SKM-1 treated with dmso at 0.1 percent for 144 hours (cell line): ENCODE results near the gene PFN4.
"Not testable (repeated sequence)": the region's sequence is repeated elsewhere in the genome, so short reads cannot be mapped to it uniquely, and the experiment has no call there.

Experiments
- DNase-seq: peaks from one replicate; lab custom pipeline; 2025; ENCODE audit not compliant: unreplicated experiment; lab: John Stamatoyannopoulos, UW

The PFN4 gene

GRCh38 chr2:24123195-24123921 lies at the start of gene PFN4, which contains the start of gene FAM228B:
Gene PFN4 (minus strand): TSS chr2:24123334. CDS start chr2:24122535, 799 bp downstream.
Gene FAM228B (plus strand): TSS chr2:24123469. CDS start chr2:24124362, 893 bp downstream.
- DNase-seq = peak; percentile 78

- no peak for DNase-seq
Observed at GRCh38 chr2:24169023-24169422, 45.9 kb upstream of the PFN4 start.

GRCh38 chr2:24164416-24164973 lies 41.4 kb upstream of the PFN4 start:
- DNase-seq = peak; percentile 39

GRCh38 chr2:24163601-24164000 lies 40.5 kb upstream of the PFN4 start:
- DNase-seq = no peak

- DNase-seq = no peak
Observed at GRCh38 chr2:24163186-24163585, 40.1 kb upstream of the PFN4 start.

- no peak for DNase-seq
Observed at GRCh38 chr2:24162494-24162893, 39.4 kb upstream of the PFN4 start.

- no peak for DNase-seq
Observed at GRCh38 chr2:24160761-24161160, 37.6 kb upstream of the PFN4 start.

- DNase-seq = no peak
Observed at GRCh38 chr2:24159708-24160107, 36.6 kb upstream of the PFN4 start.

- DNase-seq = no peak
Observed at GRCh38 chr2:24158131-24158530, 35.0 kb upstream of the PFN4 start.

GRCh38 chr2:24153478-24153877 lies 30.3 kb upstream of the PFN4 start:
- no peak for DNase-seq

- no peak for DNase-seq
Observed at GRCh38 chr2:24152413-24153197, 29.5 kb upstream of the PFN4 start.

GRCh38 chr2:24147364-24147763 lies 24.2 kb upstream of the PFN4 start:
- no peak for DNase-seq

- DNase-seq = not testable (repeated sequence)
Observed at GRCh38 chr2:24140305-24140704, 17.2 kb upstream of the PFN4 start.

- no peak for DNase-seq
Observed at GRCh38 chr2:24132543-24132942, 9.4 kb upstream of the PFN4 start.

- DNase-seq = no peak
Observed at GRCh38 chr2:24125956-24126355, 2.8 kb upstream of the PFN4 start.

GRCh38 chr2:24123922-24124580 lies 917 bp upstream of the PFN4 start:
- no peak for DNase-seq

GRCh38 chr2:24122366-24123194 lies 554 bp downstream of the PFN4 start:
- no peak for DNase-seq

- DNase-seq = no peak
Observed at GRCh38 chr2:24121469-24121868, 1.7 kb downstream of the PFN4 start.

- no peak for DNase-seq
Observed at GRCh38 chr2:24121066-24121465, 2.1 kb downstream of the PFN4 start.

- no peak for DNase-seq
Observed at GRCh38 chr2:24117902-24118301, 5.2 kb downstream of the PFN4 start.

- DNase-seq = no peak
Observed at GRCh38 chr2:24115057-24115456, 8.1 kb downstream of the PFN4 start.
